Panc1 (cell line): ENCODE results near the gene CCDC70. TPM values are rescaled to one million over a fixed set of nuclear protein-coding genes. Genes with fewer than 3 reads are reported as not detected.

Source experiments
- ATAC-seq: fragments of 200-7000 bp; cut with Tn5 transposase; 2 replicates; pipeline ENCODE4 v1.9.1; 2020; ENCODE audit warnings: mild to moderate bottlenecking, moderate library complexity
- BruUV-seq: library from RNA; stranded (reverse); fragments of 400-500 nt; replicated peaks from 2 replicates; lab custom pipeline; 2021; lab: Mats Ljungman, UMichigan
- CTCF ChIA-PET: fragments of 300-600 bp; sonication (Branson Sonifier 250); formaldehyde crosslinking; loops from one replicate; lab custom pipeline; 2022; ENCODE audit warnings: antibody characterized with exemption; lab: Charles Lee
- POLR2A ChIA-PET: fragments of 300-600 bp; sonication (Branson Sonifier 250); formaldehyde crosslinking; loops from one replicate; lab custom pipeline; 2022; ENCODE audit warnings: antibody characterized with exemption; lab: Charles Lee
- DNase-seq: peaks from one replicate; pipeline ENCODE4 v3.0.0-alpha.2; 2010; ENCODE audit warnings: low read depth, low spot score
- H3K27ac ChIP-seq: 2 replicates; pipeline ENCODE4 v1.5.1; 2011; ENCODE audit warnings: mild to moderate bottlenecking, low read length, inconsistent platforms
- H3K27me3 ChIP-seq: fragments of 200-500 bp; sonication (Bioruptor generic); 2 replicates; pipeline ENCODE4 v1.6.0; 2014; ENCODE audit warnings: low read length, inconsistent platforms; ENCODE audit not compliant: control insufficient read depth, insufficient read depth
- H3K36me3 ChIP-seq: fragments of 200-500 bp; sonication (Bioruptor generic); 2 replicates; pipeline ENCODE4 v1.5.1; 2014; ENCODE audit warnings: inconsistent platforms, mild to moderate bottlenecking, low read length, moderate library complexity; ENCODE audit not compliant: control insufficient read depth, insufficient read depth
- H3K4me1 ChIP-seq: 2 replicates; pipeline ENCODE4 v1.5.1; 2011; ENCODE audit warnings: inconsistent platforms, mild to moderate bottlenecking, low read length, moderate library complexity; ENCODE audit not compliant: control insufficient read depth, insufficient read depth
- H3K4me3 ChIP-seq, 2 experiments: 2 replicates each; pipeline ENCODE4 v1.5.1; 2011 to 2012; ENCODE audit warnings: low read depth in 2 of 2, low read length in 2 of 2, mild to moderate bottlenecking in 2 of 2, inconsistent platforms in 1 of 2, moderate library complexity in 1 of 2
- H3K9me3 ChIP-seq: fragments of 200-500 bp; sonication (Bioruptor generic); 2 replicates; pipeline ENCODE4 v1.5.1; 2014; ENCODE audit warnings: low read depth, mild to moderate bottlenecking, inconsistent platforms, low read length, moderate library complexity; ENCODE audit not compliant: control insufficient read depth, insufficient read depth
- CTCF ChIP-seq: fragments of 450-650 bp; IDR thresholded peaks from 2 replicates; pipeline ENCODE4 v1.5.1; 2017; ENCODE audit warnings: mild to moderate bottlenecking
- POLR2AphosphoS5 ChIP-seq: IDR thresholded peaks from 2 replicates; pipeline ENCODE4 v1.6.1; 2012; ENCODE audit warnings: mild to moderate bottlenecking, low read depth, low read length, moderate library complexity
- REST ChIP-seq, 2 experiments: IDR thresholded peaks; 2 replicates each; pipeline ENCODE4 v1.6.1; 2011 to 2012; ENCODE audit warnings: low read depth in 2 of 2, control low read depth in 1 of 2, low read length in 1 of 2, mild to moderate bottlenecking in 1 of 2, moderate library complexity in 1 of 2; ENCODE audit not compliant: insufficient read depth in 1 of 2
- SIN3A ChIP-seq: IDR thresholded peaks from 2 replicates; pipeline ENCODE4 v1.6.1; 2012; ENCODE audit warnings: low read depth, mild to moderate bottlenecking, low read length, moderate library complexity, borderline replicate concordance; ENCODE audit not compliant: insufficient read depth
- TCF7L2 ChIP-seq: IDR thresholded peaks from 2 replicates; pipeline ENCODE4 v1.6.1; 2011; ENCODE audit warnings: mild to moderate bottlenecking, low read depth, low read length, inconsistent platforms
- in situ Hi-C: cut with HindIII; loops from 2 replicates; pipeline ENCODE4 v1.10.0; 2016; ENCODE audit warnings: low sequenced_read_pairs, low pct_unique_long_range_greater_than_20kb
- intact Hi-C: fragments of 100-400 bp; cut with micrococcal nuclease; formaldehyde crosslinking; loops from one replicate; pipeline ENCODE4 v1.10.0; 2022; ENCODE audit not compliant: unreplicated experiment
- total RNA-seq: library from RNA; stranded (reverse); gene quantifications from one replicate; pipeline ENCODE4 v1.2.1, GENCODE V29; 2021; ENCODE audit not compliant: unreplicated experiment

CCDC70 gene
- total RNA-seq, 1 experiment from 2014 or later = not detected

- ChIA-PET POLR2A (no interaction called here), CTCF (no interaction called here)
- TF ChIP-seq SIN3A (no peak), REST (IDR thresholded peaks at IDR 0.05; ENCODE audit: insufficient read depth in 1 of 2, low read depth in 2 of 2, low read length in 1 of 2) (no peak), TCF7L2 (no peak), CTCF (no peak), POLR2AphosphoS5 (no peak)
- no peak for ATAC-seq
- intact Hi-C loops = no loop called here
- BruUV-seq = no TSS peak
- no peaks in the 10 kb centered on the region for H3K27me3 ChIP-seq
- no peak for DNase-seq
- H3K9me3 ChIP-seq = no peaks in the 10 kb centered on the region
- no peak overlapping the region for H3K27ac ChIP-seq
- H3K36me3 ChIP-seq = no peaks in the 10 kb centered on the region
- H3K4me3 ChIP-seq = no peak overlapping the region
- in situ Hi-C loops = no loop called here
- peaks cover 3% of the 10 kb centered on the region; the same call in 1 of the 2 replicates for H3K4me1 ChIP-seq
These were observed 4.8 kb upstream of the CCDC70 start for GRCh38 chr13:51856998-51857397.

- no peaks in the 10 kb centered on the region for H3K27me3 ChIP-seq
- no peaks in the 10 kb centered on the region for H3K9me3 ChIP-seq
- DNase-seq (no peak), ATAC-seq (peak; percentile 82)
- intact Hi-C loops = no loop called here
- ChIA-PET POLR2A (no interaction called here), CTCF (no interaction called here)
- BruUV-seq = no TSS peak
- in situ Hi-C loops = no loop called here
- TF ChIP-seq TCF7L2 (no peak), SIN3A (no peak), POLR2AphosphoS5 (no peak), CTCF (no peak), REST (IDR thresholded peaks at IDR 0.05; ENCODE audit: insufficient read depth in 1 of 2, low read depth in 2 of 2, low read length in 1 of 2) (no peak)
- no peaks in the 10 kb centered on the region for H3K36me3 ChIP-seq
- peaks cover 3% of the 10 kb centered on the region; the same call in 1 of the 2 replicates for H3K4me1 ChIP-seq
- H3K27ac ChIP-seq = no peak overlapping the region
- peak overlapping the region in 1 of 2 experiments; percentile 26; a peak in 2 of 4 replicates for H3K4me3 ChIP-seq
These were observed 3.1 kb upstream of the CCDC70 start for GRCh38 chr13:51858433-51859247.
